Stimulated activated CD4-positive, alpha-beta T cell treated with anti-CD3 and anti-CD28 coated beads, Interleukin-15, amount 100 ng/mL, for 48 hours (primary cell): ENCODE results near the gene TRIM45.
A peak's percentile ranks its signal among the peaks of the same experiment; 100 is the strongest.
"Not testable (repeated sequence)": the region's sequence is repeated elsewhere in the genome, so short reads cannot be mapped to it uniquely, and the experiment has no call there.

ENCODE experiments used
- DNase-seq, 2 donors: peaks; one replicate each; pipeline ENCODE4 v3.0.0-alpha.2; 2020; ENCODE audit warnings: low read depth in 2 of 2

TRIM45 gene

GRCh38 chr1:117121589-117122329 is at the start of gene TRIM45:
TSS of gene TRIM45 (minus strand) at chr1:117121749. CDS start at chr1:117121201, 548 bp downstream.
- peak; percentile 74 to 79 for DNase-seq

- no peak for DNase-seq
Observed at GRCh38 chr1:117169871-117170596, 48.5 kb upstream of the TRIM45 start.

- no peak for DNase-seq
Observed at GRCh38 chr1:117167402-117167801, 45.9 kb upstream of the TRIM45 start.

GRCh38 chr1:117166076-117166475 is 44.5 kb upstream of the TRIM45 start:
- DNase-seq, result no peak

- DNase-seq, result no peak
Observed at GRCh38 chr1:117164209-117164608, 42.7 kb upstream of the TRIM45 start.

GRCh38 chr1:117162816-117163215 is 41.3 kb upstream of the TRIM45 start:
- no peak for DNase-seq

GRCh38 chr1:117161887-117162286 is 40.3 kb upstream of the TRIM45 start:
- DNase-seq, result no peak

- DNase-seq, result not testable (repeated sequence)
Observed at GRCh38 chr1:117151305-117151704, 29.8 kb upstream of the TRIM45 start.

- no peak for DNase-seq
Observed at GRCh38 chr1:117150316-117150715, 28.8 kb upstream of the TRIM45 start.

- DNase-seq, result no peak
Observed at GRCh38 chr1:117147856-117148588, 26.5 kb upstream of the TRIM45 start.

- DNase-seq, result no peak
Observed at GRCh38 chr1:117147341-117147831, 25.8 kb upstream of the TRIM45 start.

GRCh38 chr1:117146575-117147340 is 25.2 kb upstream of the TRIM45 start:
- DNase-seq, result no peak

GRCh38 chr1:117146072-117146471 is 24.5 kb upstream of the TRIM45 start:
- no peak for DNase-seq

- DNase-seq, result no peak
Observed at GRCh38 chr1:117143871-117144270, 22.3 kb upstream of the TRIM45 start.

- DNase-seq, result no peak
Observed at GRCh38 chr1:117143172-117143571, 21.6 kb upstream of the TRIM45 start.

- no peak for DNase-seq
Observed at GRCh38 chr1:117142200-117142599, 20.7 kb upstream of the TRIM45 start.

GRCh38 chr1:117138561-117138960 is 17.0 kb upstream of the TRIM45 start:
- DNase-seq, result no peak

- DNase-seq, result no peak
Observed at GRCh38 chr1:117138106-117138505, 16.6 kb upstream of the TRIM45 start.

GRCh38 chr1:117137281-117137855 is 15.8 kb upstream of the TRIM45 start:
- no peak for DNase-seq

- no peak for DNase-seq
Observed at GRCh38 chr1:117136749-117137148, 15.2 kb upstream of the TRIM45 start.

GRCh38 chr1:117135329-117135728 is 13.8 kb upstream of the TRIM45 start:
- no peak for DNase-seq
